Measurements from ENCODE around the gene HSPD1. TPM values are rescaled to one million over a fixed set of nuclear protein-coding genes. Genes with fewer than 3 reads are reported as not detected.

The HSPD1 gene
- total and polyA plus RNA-seq, 2 of the 13 experiments (the other 11 are each of a cell fraction or from before 2014, with no cell fraction given) = 685 to 2,610 TPM

DNA sequence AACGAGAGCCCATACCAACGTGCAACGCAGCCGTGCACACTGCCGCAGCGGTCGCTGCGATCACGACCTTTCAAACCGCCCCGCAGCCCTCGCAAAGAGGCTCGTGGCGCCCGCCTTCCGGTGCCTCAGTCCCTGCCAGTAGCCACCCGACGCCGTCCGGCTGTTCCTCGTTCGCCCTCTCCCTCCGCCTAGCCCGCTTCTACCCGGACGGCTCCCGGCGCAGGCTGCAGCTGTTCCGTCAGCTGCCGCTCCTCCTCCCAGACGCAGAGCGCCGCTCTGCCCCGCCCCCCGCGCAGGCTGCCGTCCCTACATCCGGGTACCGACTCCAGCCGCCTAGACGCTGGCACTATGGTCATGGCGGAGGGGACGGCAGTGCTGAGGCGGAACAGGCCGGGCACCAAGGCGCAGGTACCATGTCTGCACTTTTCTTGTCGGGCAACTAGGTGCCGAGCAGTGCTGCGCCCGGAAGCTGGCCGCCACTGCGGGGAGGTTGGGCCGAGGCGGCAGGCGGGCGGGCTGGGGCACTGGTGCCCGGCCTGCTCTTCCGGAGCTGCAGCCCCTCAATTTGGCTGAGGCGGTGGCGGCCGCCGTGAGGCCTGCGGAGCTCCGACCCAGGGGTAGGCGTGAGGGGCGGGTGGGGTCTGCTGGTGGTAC, 16.2 kb upstream of the HSPD1 start, which contains the start of gene MOB4 (continued):
- TF ChIP-seq TIGD3 (CRISPR knock-in tag; IDR thresholded peaks at IDR 0.05; ENCODE audit: borderline replicate concordance) = peak; percentile 93
- TF ChIP-seq ZNF432 (CRISPR knock-in tag; IDR thresholded peaks at IDR 0.05; ENCODE audit: borderline replicate concordance) = no peak
- no peak for TF ChIP-seq TRIM22 (IDR thresholded peaks at IDR 0.05)
- peak; percentile 76 for TF ChIP-seq CHD2 (IDR thresholded peaks at IDR 0.05; ENCODE audit: low read depth, low read length)
- peak; percentile 8; the same call in 1 of the 2 replicates for TF ChIP-seq MAFF (IDR thresholded peaks at IDR 0.05; ENCODE audit: low read depth, low read length)
- no peak; the same call in 1 of the 2 replicates for TF ChIP-seq MEIS2 (CRISPR knock-in tag; IDR thresholded peaks at IDR 0.05)
- peak; percentile 93; the same call in 1 of the 2 replicates for TF ChIP-seq SMAD3 (CRISPR knock-in tag; IDR thresholded peaks at IDR 0.05)
- TF ChIP-seq ZNF792 (CRISPR knock-in tag; IDR thresholded peaks at IDR 0.05) = peak; percentile 99
- TF ChIP-seq ZNF550 (CRISPR knock-in tag; IDR thresholded peaks at IDR 0.05; ENCODE audit: borderline replicate concordance) = peak; percentile 98
- peak; percentile 84 for TF ChIP-seq FOXA3 (CRISPR knock-in tag; IDR thresholded peaks at IDR 0.05)
- TF ChIP-seq ZNF775 (CRISPR knock-in tag; IDR thresholded peaks at IDR 0.05; ENCODE audit: borderline replicate concordance) = no peak
- 0 out of 2 replicates have a peak, but pooled peaks have one; percentile 77 for TF ChIP-seq ZNF577 (CRISPR knock-in tag; IDR thresholded peaks at IDR 0.05; ENCODE audit: borderline replicate concordance, low read depth)
- TF ChIP-seq LBX2 (CRISPR knock-in tag; IDR thresholded peaks at IDR 0.05; ENCODE audit: borderline replicate concordance) = peak; percentile 37; the same call in 1 of the 2 replicates
- TF ChIP-seq GLMP (CRISPR knock-in tag; IDR thresholded peaks at IDR 0.05; ENCODE audit: borderline replicate concordance) = peak; percentile 49; the same call in 1 of the 2 replicates
- TF ChIP-seq, protein P1, sequence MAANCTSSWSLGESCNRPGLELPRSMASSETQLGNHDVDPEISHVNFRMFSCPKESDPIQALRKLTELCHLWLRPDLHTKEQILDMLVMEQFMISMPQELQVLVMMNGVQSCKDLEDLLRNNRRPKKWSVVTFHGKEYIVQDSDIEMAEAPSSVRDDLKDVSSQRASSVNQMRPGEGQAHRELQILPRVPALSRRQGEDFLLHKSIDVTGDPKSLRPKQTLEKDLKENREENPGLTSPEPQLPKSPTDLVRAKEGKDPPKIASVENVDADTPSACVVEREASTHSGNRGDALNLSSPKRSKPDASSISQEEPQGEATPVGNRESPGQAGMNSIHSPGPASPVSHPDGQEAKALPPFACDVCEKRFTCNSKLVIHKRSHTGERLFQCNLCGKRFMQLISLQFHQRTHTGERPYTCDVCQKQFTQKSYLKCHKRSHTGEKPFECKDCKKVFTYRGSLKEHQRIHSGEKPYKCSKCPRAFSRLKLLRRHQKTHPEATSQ (CRISPR knock-in tag; IDR thresholded peaks at IDR 0.05; ENCODE audit: borderline replicate concordance) = peak; percentile 97; the same call in 1 of the 2 replicates
- TF ChIP-seq TBX3 (IDR thresholded peaks at IDR 0.05; ENCODE audit: borderline replicate concordance) = peak; percentile 76
- TF ChIP-seq ZNF772 (CRISPR knock-in tag; IDR thresholded peaks at IDR 0.05) = peak; percentile 100
- peak; percentile 99 for TF ChIP-seq WIZ (CRISPR knock-in tag; IDR thresholded peaks at IDR 0.05)
- TF ChIP-seq SP4 (CRISPR knock-in tag; IDR thresholded peaks at IDR 0.05) = peak; percentile 99
- TF ChIP-seq ZNF124 (CRISPR knock-in tag; IDR thresholded peaks at IDR 0.05) = peak; percentile 98
- 0 out of 4 replicates have a peak, but pooled peaks of 1 of the 2 experiments have one; percentile 4 for TF ChIP-seq MAFK (conservative IDR thresholded peaks at IDR 0.05 in 1 of 2, IDR thresholded peaks at IDR 0.05 in 1 of 2; ENCODE audit: low read length in 2 of 2)
- TF ChIP-seq ATM (IDR thresholded peaks at IDR 0.05; ENCODE audit: borderline replicate concordance) = no peak
- TF ChIP-seq ZNF3 (CRISPR knock-in tag; IDR thresholded peaks at IDR 0.05) = 0 out of 2 replicates have a peak, but pooled peaks have one; percentile 13
- TF ChIP-seq, protein P2, sequence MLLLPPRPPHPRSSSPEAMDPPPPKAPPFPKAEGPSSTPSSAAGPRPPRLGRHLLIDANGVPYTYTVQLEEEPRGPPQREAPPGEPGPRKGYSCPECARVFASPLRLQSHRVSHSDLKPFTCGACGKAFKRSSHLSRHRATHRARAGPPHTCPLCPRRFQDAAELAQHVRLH (CRISPR knock-in tag; IDR thresholded peaks at IDR 0.05; ENCODE audit: borderline replicate concordance, low read depth) = peak; percentile 100
